H9 (cell line): Measurements from ENCODE around the gene ENC1. TPM values are rescaled to one million over a fixed set of nuclear protein-coding genes. Genes with fewer than 3 reads are reported as not detected.

ENCODE experiments used
- DNase-seq: peaks from one replicate; pipeline ENCODE4 v3.0.0-alpha.2; 2017
- H2AFZ ChIP-seq: one replicate; pipeline ENCODE4 v1.6.1; 2013; ENCODE audit warnings: mild to moderate bottlenecking, low read length, control low read depth, moderate library complexity
- H2AK5ac ChIP-seq: 2 replicates; pipeline ENCODE4 v1.6.1; 2013; ENCODE audit warnings: low read length, control low read depth, mixed read lengths; ENCODE audit not compliant: insufficient read length
- H2BK120ac ChIP-seq: one replicate; pipeline ENCODE4 v1.6.1; 2013; ENCODE audit warnings: low read depth, mild to moderate bottlenecking, low read length, control low read depth, inconsistent platforms; ENCODE audit not compliant: poor library complexity, severe bottlenecking
- H2BK12ac ChIP-seq: 2 replicates; pipeline ENCODE4 v1.6.1; 2013; ENCODE audit warnings: low read length, control low read depth, mixed read lengths, low read depth; ENCODE audit not compliant: insufficient read length
- H2BK15ac ChIP-seq: 2 replicates; pipeline ENCODE4 v1.6.1; 2013; ENCODE audit warnings: low read depth, low read length, control low read depth
- H2BK20ac ChIP-seq: one replicate; pipeline ENCODE4 v1.6.1; 2013; ENCODE audit warnings: low read depth, mild to moderate bottlenecking, low read length, control low read depth, inconsistent platforms; ENCODE audit not compliant: poor library complexity, severe bottlenecking
- H2BK5ac ChIP-seq: 2 replicates; pipeline ENCODE4 v1.6.1; 2013; ENCODE audit warnings: low read length, control low read depth, mixed read lengths; ENCODE audit not compliant: insufficient read length
- H3K14ac ChIP-seq: 2 replicates; pipeline ENCODE4 v1.6.1; 2013; ENCODE audit warnings: low read length, control low read depth; ENCODE audit not compliant: insufficient read depth
- H3K18ac ChIP-seq: 2 replicates; pipeline ENCODE4 v1.6.1; 2013; ENCODE audit warnings: low read depth, mild to moderate bottlenecking, mixed read lengths, low read length, control low read depth; ENCODE audit not compliant: insufficient read length
- H3K23ac ChIP-seq: 2 replicates; pipeline ENCODE4 v1.6.1; 2013; ENCODE audit warnings: low read length, control low read depth, mixed read lengths, low read depth; ENCODE audit not compliant: insufficient read length
- H3K23me2 ChIP-seq: 2 replicates; pipeline ENCODE4 v1.6.1; 2013; ENCODE audit warnings: low read depth, mild to moderate bottlenecking, mixed read lengths, low read length, control low read depth; ENCODE audit not compliant: insufficient read length, poor library complexity, severe bottlenecking
- H3K27ac ChIP-seq: 2 replicates; pipeline ENCODE4 v1.5.1; 2013; ENCODE audit warnings: low read length, control low read depth, mixed read lengths, low read depth; ENCODE audit not compliant: insufficient read length
- H3K27me3 ChIP-seq: 2 replicates; pipeline ENCODE4 v1.6.1; 2013; ENCODE audit warnings: low read length, control low read depth, inconsistent platforms; ENCODE audit not compliant: insufficient read depth
- H3K4ac ChIP-seq: 2 replicates; pipeline ENCODE4 v1.6.1; 2013; ENCODE audit warnings: low read depth, mild to moderate bottlenecking, control low read depth, inconsistent platforms, low read length, moderate library complexity
- H3K4me1 ChIP-seq: 2 replicates; pipeline ENCODE4 v1.6.1; 2013; ENCODE audit warnings: low read length, control low read depth, inconsistent platforms; ENCODE audit not compliant: insufficient read depth
- H3K4me2 ChIP-seq: 2 replicates; pipeline ENCODE4 v1.6.1; 2013; ENCODE audit warnings: low read length, control low read depth, mixed read lengths; ENCODE audit not compliant: insufficient read length, insufficient read depth
- H3K56ac ChIP-seq: 2 replicates; pipeline ENCODE4 v1.6.1; 2013; ENCODE audit warnings: low read depth, mild to moderate bottlenecking, mixed read lengths, low read length, control low read depth; ENCODE audit not compliant: insufficient read length
- H3K79me1 ChIP-seq: 2 replicates; pipeline ENCODE4 v1.6.1; 2013; ENCODE audit warnings: low read depth, mild to moderate bottlenecking, moderate library complexity, low read length, control low read depth, inconsistent platforms; ENCODE audit not compliant: insufficient read depth, poor library complexity, severe bottlenecking
- H3K79me2 ChIP-seq: 2 replicates; pipeline ENCODE4 v1.6.1; 2013; ENCODE audit warnings: low read length, control low read depth, inconsistent platforms; ENCODE audit not compliant: insufficient read depth
- H3K9ac ChIP-seq: 2 replicates; pipeline ENCODE4 v1.6.1; 2013; ENCODE audit warnings: low read length, control low read depth, mixed read lengths; ENCODE audit not compliant: insufficient read length; ENCODE audit errors: extremely low read depth
- H3K9me3 ChIP-seq: one replicate; pipeline ENCODE4 v1.6.1; 2013; ENCODE audit warnings: low read depth, low read length, inconsistent platforms; ENCODE audit not compliant: control insufficient read depth
- H3T11ph ChIP-seq: one replicate; pipeline ENCODE4 v1.6.1; 2013; ENCODE audit warnings: mild to moderate bottlenecking, low read length, control low read depth, inconsistent platforms
- H4K20me1 ChIP-seq: one replicate; pipeline ENCODE4 v1.6.1; 2013; ENCODE audit not compliant: control insufficient read depth, insufficient read length, insufficient read depth
- H4K5ac ChIP-seq: 2 replicates; pipeline ENCODE4 v1.6.1; 2013; ENCODE audit warnings: low read depth, mild to moderate bottlenecking, mixed read lengths, low read length, control low read depth; ENCODE audit not compliant: insufficient read length
- H4K8ac ChIP-seq: replicated peaks from 2 replicates; pipeline ENCODE4 v1.6.1; 2013; ENCODE audit warnings: low read length, control low read depth, mixed read lengths, low read depth; ENCODE audit not compliant: insufficient read length
- H4K91ac ChIP-seq: 2 replicates; pipeline ENCODE4 v1.6.1; 2013; ENCODE audit warnings: low read depth, mild to moderate bottlenecking, moderate library complexity, mixed read lengths, low read length, control low read depth; ENCODE audit not compliant: insufficient read length
- H3K27ac Mint-ChIP-seq, 3 experiments: 2 replicates in 2 of 3; 3 replicates in 1 of 3; pipeline ENCODE4 v1.8.0; 2020 to 2021; ENCODE audit warnings: mixed read lengths in 3 of 3, mild to moderate bottlenecking in 1 of 3, moderate library complexity in 1 of 3
- H3K27me3 Mint-ChIP-seq: 2 replicates; pipeline ENCODE4 v1.8.0; 2021; ENCODE audit warnings: low read depth, mild to moderate bottlenecking, moderate library complexity, mixed read lengths
- H3K36me3 Mint-ChIP-seq, 3 experiments: 2 replicates in 2 of 3; 3 replicates in 1 of 3; pipeline ENCODE4 v1.8.0; 2020 to 2021; ENCODE audit warnings: low read depth in 3 of 3, mixed read lengths in 3 of 3; ENCODE audit not compliant: insufficient read depth in 1 of 3
- H3K4me1 Mint-ChIP-seq, 2 experiments: 2 replicates each; pipeline ENCODE4 v1.8.0; 2020; ENCODE audit warnings: mixed read lengths in 2 of 2
- H3K4me3 Mint-ChIP-seq, 2 experiments: 2 replicates in 1 of 2; 3 replicates in 1 of 2; pipeline ENCODE4 v1.8.0; 2020 to 2021; ENCODE audit warnings: mild to moderate bottlenecking in 2 of 2, mixed read lengths in 2 of 2, moderate library complexity in 1 of 2
- H3K9me3 Mint-ChIP-seq, 2 experiments: 2 replicates in 1 of 2; 3 replicates in 1 of 2; pipeline ENCODE4 v1.8.0; 2020; ENCODE audit warnings: mild to moderate bottlenecking in 2 of 2, mixed read lengths in 2 of 2, moderate library complexity in 1 of 2
- WGBS: extraction: QIAGEN DNeasy Blood & Tissue Kit; methylation state at CpG from one replicate; pipeline ENCODE4 v1.1.7; 2013; ENCODE audit warnings: missing lambda C conversion rate, low lambda C conversion rate, mixed read lengths; ENCODE audit not compliant: insufficient read length; ENCODE audit errors: extremely low coverage; 5-methylcytosine and 5-hydroxymethylcytosine counted together
- total RNA-seq: library from RNA; stranded (reverse); gene quantifications from 2 replicates; pipeline ENCODE4 v1.2.1, GENCODE V29; 2021
- TF ChIP-seq, protein P1 (sequence below): fragments of 200-600 bp; sonication (generic); conservative IDR thresholded peaks from 3 replicates; pipeline ENCODE4 v1.8.0; 2021; ENCODE audit warnings: antibody characterized with exemption, mild to moderate bottlenecking

ENC1 gene
- total RNA-seq, 1 experiment from 2014 or later = 14.4 TPM

DNA sequence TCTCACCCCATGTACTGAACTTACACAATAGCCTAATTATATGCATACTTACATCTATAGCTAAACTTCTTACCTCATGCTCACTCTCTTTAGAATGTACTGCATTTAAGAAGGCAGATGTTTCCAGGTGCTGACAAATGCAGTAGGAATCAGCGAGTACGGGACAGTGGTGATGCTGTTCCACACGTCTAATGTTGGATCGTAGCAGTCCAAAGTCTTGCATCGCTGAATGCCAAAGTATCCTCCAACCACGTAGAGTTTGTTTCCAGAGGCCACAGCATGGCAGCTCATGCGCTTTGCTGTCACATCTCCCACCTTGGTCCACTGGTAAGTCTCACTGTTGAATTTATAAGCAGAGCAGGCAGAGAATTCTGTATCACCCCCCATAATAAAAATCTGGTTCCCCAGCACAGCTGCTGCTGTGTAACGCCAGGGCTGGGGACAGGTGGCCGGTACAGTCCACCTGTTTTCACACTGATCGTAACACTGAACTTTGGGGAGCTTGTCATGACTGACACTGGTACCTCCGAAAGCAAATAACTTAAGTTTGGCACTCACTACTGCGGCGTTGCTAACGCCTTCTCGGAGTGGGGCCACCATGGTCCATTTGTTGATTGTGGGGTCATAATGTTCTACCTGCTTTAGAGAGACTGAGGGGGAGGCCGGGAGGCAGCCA lies 5.8 kb downstream of the ENC1 start:
- Mint-ChIP-seq H3K36me3 (peaks cover 18 to 31% (median 30%) of the 10 kb centered on the region in 3 experiments), H3K27ac (0 out of 7 replicates have a peak overlapping the region, but pooled peaks of 1 of the 3 experiments have one; percentile 36), H3K27me3 (peaks cover 26% of the 10 kb centered on the region), H3K4me1 (peaks cover 40 to 43% of the 10 kb centered on the region in 2 experiments), H3K4me3 (no peak overlapping the region; a peak in 1 of 5 replicates), H3K9me3 (no peaks in the 10 kb centered on the region)
- no peak overlapping the region for H3T11ph ChIP-seq
- no peak overlapping the region for H2AFZ ChIP-seq
- no peak overlapping the region for H3K9ac ChIP-seq
- DNase-seq = no peak
- H3K9me3 ChIP-seq = no peaks in the 10 kb centered on the region
- no peak overlapping the region for H3K14ac ChIP-seq
- no peak overlapping the region for H2BK15ac ChIP-seq
- H2BK20ac ChIP-seq = no peak overlapping the region
- no peaks in the 10 kb centered on the region for H4K20me1 ChIP-seq
- H3K18ac ChIP-seq = no peak overlapping the region
- H4K8ac ChIP-seq = no peak overlapping the region
- no peak overlapping the region for H3K23ac ChIP-seq
- H4K91ac ChIP-seq = no peak overlapping the region
- H3K79me2 ChIP-seq = peaks cover 5% of the 10 kb centered on the region; the same call in 1 of the 2 replicates
- H2BK120ac ChIP-seq = no peak overlapping the region
- no CpG with 5 or more reads among the region's 16 CpGs for WGBS
- H3K56ac ChIP-seq = no peak overlapping the region
- no peak overlapping the region for H3K4me2 ChIP-seq
- H3K27ac ChIP-seq = no peak overlapping the region
- TF ChIP-seq, protein P1, sequence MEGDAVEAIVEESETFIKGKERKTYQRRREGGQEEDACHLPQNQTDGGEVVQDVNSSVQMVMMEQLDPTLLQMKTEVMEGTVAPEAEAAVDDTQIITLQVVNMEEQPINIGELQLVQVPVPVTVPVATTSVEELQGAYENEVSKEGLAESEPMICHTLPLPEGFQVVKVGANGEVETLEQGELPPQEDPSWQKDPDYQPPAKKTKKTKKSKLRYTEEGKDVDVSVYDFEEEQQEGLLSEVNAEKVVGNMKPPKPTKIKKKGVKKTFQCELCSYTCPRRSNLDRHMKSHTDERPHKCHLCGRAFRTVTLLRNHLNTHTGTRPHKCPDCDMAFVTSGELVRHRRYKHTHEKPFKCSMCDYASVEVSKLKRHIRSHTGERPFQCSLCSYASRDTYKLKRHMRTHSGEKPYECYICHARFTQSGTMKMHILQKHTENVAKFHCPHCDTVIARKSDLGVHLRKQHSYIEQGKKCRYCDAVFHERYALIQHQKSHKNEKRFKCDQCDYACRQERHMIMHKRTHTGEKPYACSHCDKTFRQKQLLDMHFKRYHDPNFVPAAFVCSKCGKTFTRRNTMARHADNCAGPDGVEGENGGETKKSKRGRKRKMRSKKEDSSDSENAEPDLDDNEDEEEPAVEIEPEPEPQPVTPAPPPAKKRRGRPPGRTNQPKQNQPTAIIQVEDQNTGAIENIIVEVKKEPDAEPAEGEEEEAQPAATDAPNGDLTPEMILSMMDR = no peak
- H3K4ac ChIP-seq = no peak overlapping the region
- H3K4me1 ChIP-seq = peaks cover 12% of the 10 kb centered on the region
- H2BK12ac ChIP-seq = no peak overlapping the region
- no peak overlapping the region for H4K5ac ChIP-seq
- no peak overlapping the region for H2AK5ac ChIP-seq
- H3K27me3 ChIP-seq = no peaks in the 10 kb centered on the region; the same call in 1 of the 2 replicates
- no peak overlapping the region for H2BK5ac ChIP-seq
- H3K79me1 ChIP-seq = no peaks in the 10 kb centered on the region
- peaks cover 6% of the 10 kb centered on the region for H3K23me2 ChIP-seq
